SK-N-SH treated with all-trans-retinoic acid at 6 μM for 48 hours (cell line): ENCODE results near the gene LCTL.

Experiments
- ATAC-seq: fragments of 200-7000 bp; cut with Tn5 transposase; 3 replicates; pipeline ENCODE4 v1.9.1; 2020; ENCODE audit warnings: mild to moderate bottlenecking, moderate library complexity
- ARNTL ChIP-seq: fragments of 450-650 bp; formaldehyde crosslinking; IDR thresholded peaks from 2 replicates; pipeline ENCODE4 v1.5.0; 2020; ENCODE audit warnings: low read depth, mild to moderate bottlenecking, moderate library complexity, borderline replicate concordance
- BACH2 ChIP-seq: fragments of 250-450 bp; sonication (Bioruptor Pico); IDR thresholded peaks from 2 replicates; pipeline ENCODE4 v1.9.0; 2021; ENCODE audit warnings: mild to moderate bottlenecking, borderline replicate concordance
- CSDC2 ChIP-seq: fragments of 250-450 bp; sonication (Bioruptor Pico); IDR thresholded peaks from 2 replicates; pipeline ENCODE4 v1.5.0; 2020; ENCODE audit warnings: mild to moderate bottlenecking, moderate library complexity
- ESRRG ChIP-seq: fragments of 250-450 bp; sonication (Bioruptor Pico); IDR thresholded peaks from 2 replicates; pipeline ENCODE4 v1.6.1; 2021; ENCODE audit warnings: mild to moderate bottlenecking
- GLIS3 ChIP-seq: fragments of 250-450 bp; sonication (Bioruptor Pico); IDR thresholded peaks from 2 replicates; pipeline ENCODE4 v1.5.0; 2020; ENCODE audit warnings: mild to moderate bottlenecking, moderate library complexity
- ISL1 ChIP-seq: fragments of 250-450 bp; sonication (Bioruptor Pico); IDR thresholded peaks from 2 replicates; pipeline ENCODE4 v2.1.2; 2022; ENCODE audit warnings: mild to moderate bottlenecking, moderate library complexity
- OSR1 ChIP-seq: fragments of 250-450 bp; sonication (Bioruptor Pico); IDR thresholded peaks from 2 replicates; pipeline ENCODE4 v1.8.0; 2022; ENCODE audit warnings: moderate library complexity, mild to moderate bottlenecking, inconsistent platforms
- PPARA ChIP-seq: fragments of 250-450 bp; sonication (Bioruptor Pico); IDR thresholded peaks from 2 replicates; pipeline ENCODE4 v1.5.0; 2020; ENCODE audit warnings: mild to moderate bottlenecking, borderline replicate concordance
- RARB ChIP-seq: fragments of 250-450 bp; sonication (Bioruptor Pico); IDR thresholded peaks from 2 replicates; pipeline ENCODE4 v1.8.0; 2021; ENCODE audit warnings: mild to moderate bottlenecking, moderate library complexity
- SNAI2 ChIP-seq: fragments of 250-450 bp; sonication (Bioruptor Pico); IDR thresholded peaks from 2 replicates; pipeline ENCODE4 v1.5.0; 2020; ENCODE audit warnings: mild to moderate bottlenecking, moderate library complexity
- TCF4 ChIP-seq: fragments of 250-450 bp; sonication (Bioruptor Pico); IDR thresholded peaks from 2 replicates; pipeline ENCODE4 v1.8.0; 2021; ENCODE audit warnings: mild to moderate bottlenecking, moderate library complexity, borderline replicate concordance
- TOX ChIP-seq: fragments of 250-450 bp; sonication (Bioruptor Pico); IDR thresholded peaks from 2 replicates; pipeline ENCODE4 v1.8.0; 2021; ENCODE audit warnings: mild to moderate bottlenecking, moderate library complexity, borderline replicate concordance
- ZC3H10 ChIP-seq: fragments of 250-450 bp; sonication (Bioruptor Pico); IDR thresholded peaks from 2 replicates; pipeline ENCODE4 v1.5.1; 2021; ENCODE audit warnings: mild to moderate bottlenecking, moderate library complexity
- ZFP3 ChIP-seq: fragments of 250-450 bp; sonication (Bioruptor Pico); IDR thresholded peaks from 2 replicates; pipeline ENCODE4 v1.5.0; 2020; ENCODE audit warnings: mild to moderate bottlenecking, moderate library complexity
- ZFP30 ChIP-seq: fragments of 450-650 bp; formaldehyde crosslinking; IDR thresholded peaks from 2 replicates; pipeline ENCODE4 v1.5.0; 2022; ENCODE audit warnings: mild to moderate bottlenecking, moderate library complexity
- ZNF565 ChIP-seq: fragments of 450-650 bp; formaldehyde crosslinking; conservative IDR thresholded peaks from 2 replicates; pipeline ENCODE4 v1.5.0; 2020; ENCODE audit warnings: low read depth, mild to moderate bottlenecking, moderate library complexity
- ZNF70 ChIP-seq: fragments of 450-650 bp; formaldehyde crosslinking; IDR thresholded peaks from 2 replicates; pipeline ENCODE4 v1.5.0; 2020; ENCODE audit warnings: mild to moderate bottlenecking, moderate library complexity
- ZNF8 ChIP-seq: fragments of 450-650 bp; formaldehyde crosslinking; IDR thresholded peaks from 2 replicates; pipeline ENCODE4 v1.5.0; 2020; ENCODE audit warnings: mild to moderate bottlenecking, moderate library complexity
- TF ChIP-seq, protein P1 (sequence below): fragments of 250-450 bp; sonication (Bioruptor Pico); IDR thresholded peaks from 2 replicates; pipeline ENCODE4 v1.8.0; 2021; ENCODE audit warnings: low read depth, mild to moderate bottlenecking, moderate library complexity, borderline replicate concordance
- TF ChIP-seq, protein P2 (sequence below): fragments of 250-450 bp; sonication (Bioruptor Pico); IDR thresholded peaks from 2 replicates; pipeline ENCODE4 v1.5.0; 2020; ENCODE audit warnings: mild to moderate bottlenecking, moderate library complexity
- TF ChIP-seq, protein P3 (sequence below): fragments of 250-450 bp; sonication (Bioruptor Pico); IDR thresholded peaks from 2 replicates; pipeline ENCODE4 v1.5.1; 2021; ENCODE audit warnings: mild to moderate bottlenecking, moderate library complexity
- TF ChIP-seq, protein P4 (sequence below): fragments of 250-450 bp; sonication (Bioruptor Pico); IDR thresholded peaks from 2 replicates; pipeline ENCODE4 v1.8.0; 2020; ENCODE audit warnings: mild to moderate bottlenecking, moderate library complexity, borderline replicate concordance

LCTL gene

DNA sequence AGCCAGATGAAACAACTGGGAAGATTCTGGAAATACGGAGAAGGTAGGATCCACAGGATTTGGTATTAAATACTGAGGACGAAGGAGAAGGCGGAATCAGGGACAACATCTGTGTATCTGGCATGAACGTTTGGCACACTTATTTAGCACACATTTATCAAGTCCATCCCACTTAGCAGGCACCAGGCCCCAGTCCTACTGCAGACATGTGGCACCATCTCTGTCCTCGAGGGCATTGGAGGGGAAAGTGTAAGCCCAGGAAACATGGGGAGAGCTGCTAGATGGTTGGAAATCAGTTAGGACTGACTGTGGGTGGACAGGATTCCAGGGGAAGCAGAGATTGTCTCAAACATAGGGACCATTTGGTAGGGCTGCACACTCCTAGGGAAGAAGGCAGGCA lies 29.0 kb upstream of the LCTL start (continued):
- TF ChIP-seq, protein P1, sequence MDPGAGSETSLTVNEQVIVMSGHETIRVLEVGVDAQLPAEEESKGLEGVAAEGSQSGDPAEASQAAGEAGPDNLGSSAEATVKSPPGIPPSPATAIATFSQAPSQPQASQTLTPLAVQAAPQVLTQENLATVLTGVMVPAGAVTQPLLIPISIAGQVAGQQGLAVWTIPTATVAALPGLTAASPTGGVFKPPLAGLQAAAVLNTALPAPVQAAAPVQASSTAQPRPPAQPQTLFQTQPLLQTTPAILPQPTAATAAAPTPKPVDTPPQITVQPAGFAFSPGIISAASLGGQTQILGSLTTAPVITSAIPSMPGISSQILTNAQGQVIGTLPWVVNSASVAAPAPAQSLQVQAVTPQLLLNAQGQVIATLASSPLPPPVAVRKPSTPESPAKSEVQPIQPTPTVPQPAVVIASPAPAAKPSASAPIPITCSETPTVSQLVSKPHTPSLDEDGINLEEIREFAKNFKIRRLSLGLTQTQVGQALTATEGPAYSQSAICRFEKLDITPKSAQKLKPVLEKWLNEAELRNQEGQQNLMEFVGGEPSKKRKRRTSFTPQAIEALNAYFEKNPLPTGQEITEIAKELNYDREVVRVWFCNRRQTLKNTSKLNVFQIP (CRISPR knock-in tag) = no peak
- TF ChIP-seq GLIS3 (CRISPR knock-in tag) (no peak), BACH2 (no peak), SNAI2 (CRISPR knock-in tag) (no peak), ISL1 (CRISPR knock-in tag) (no peak), ZNF565 (no peak), ZFP30 (CRISPR knock-in tag) (no peak)

DNA sequence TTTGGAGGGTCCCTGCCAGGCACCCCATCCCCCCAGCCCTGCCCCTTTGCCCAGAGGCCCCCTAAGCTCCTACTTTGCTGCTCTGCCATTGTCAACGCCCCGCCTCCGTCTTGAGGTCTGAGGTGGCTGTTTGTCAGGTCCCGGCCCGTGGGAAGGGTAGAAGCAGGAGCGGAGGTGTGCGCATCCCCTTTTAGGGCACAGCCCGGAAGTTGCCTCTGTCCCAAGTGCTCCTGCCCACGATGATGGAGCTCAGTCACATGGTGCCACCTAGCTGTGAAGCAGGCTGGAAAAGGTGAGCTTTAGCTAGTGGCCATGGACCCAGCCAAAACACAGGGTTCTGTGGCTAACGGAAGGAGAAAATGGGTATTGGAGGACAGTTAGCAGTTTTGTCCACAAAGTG lies 28.5 kb upstream of the LCTL start:
- no peak for ATAC-seq
- TF ChIP-seq CSDC2 = no peak
- TF ChIP-seq, protein P1 (CRISPR knock-in tag) = no peak
- TF ChIP-seq, all 23 proteins: peak for 0

DNA sequence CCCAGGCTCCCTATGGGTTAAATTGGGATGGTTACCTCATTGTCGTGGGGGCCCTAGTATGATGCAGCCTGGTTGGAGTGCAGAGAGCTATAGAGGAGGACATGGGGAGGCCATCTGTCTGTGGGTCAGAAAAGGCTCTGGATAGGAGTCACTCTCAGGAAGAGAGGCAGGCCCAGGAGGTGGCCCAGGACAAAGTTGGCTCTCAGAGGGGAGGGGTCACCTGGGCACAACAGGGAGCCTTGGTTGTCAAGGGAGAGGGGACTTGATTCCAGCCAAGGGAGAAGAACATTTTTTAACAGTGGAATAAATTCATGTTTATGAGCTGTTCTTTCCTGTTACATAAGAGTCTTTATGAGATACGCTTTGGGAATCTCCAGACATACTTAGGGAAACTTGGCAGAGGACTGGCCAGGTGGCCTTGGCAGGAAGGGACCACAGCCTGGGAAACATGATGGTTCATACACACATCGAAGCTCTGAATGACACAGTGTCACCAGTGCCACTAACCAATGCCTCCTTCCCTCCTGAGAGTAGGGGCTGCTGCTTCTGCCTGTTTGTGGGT lies 27.5 kb upstream of the LCTL start:
- ATAC-seq = no peak
- TF ChIP-seq TOX (CRISPR knock-in tag) (no peak), ZFP3 (no peak), SNAI2 (CRISPR knock-in tag) (no peak), RARB (CRISPR knock-in tag) (no peak), BACH2 (no peak), ZNF70 (CRISPR knock-in tag) (no peak), PPARA (CRISPR knock-in tag) (no peak), GLIS3 (CRISPR knock-in tag) (no peak), ZFP30 (CRISPR knock-in tag) (no peak), TCF4 (CRISPR knock-in tag) (no peak)
- TF ChIP-seq, protein P2, sequence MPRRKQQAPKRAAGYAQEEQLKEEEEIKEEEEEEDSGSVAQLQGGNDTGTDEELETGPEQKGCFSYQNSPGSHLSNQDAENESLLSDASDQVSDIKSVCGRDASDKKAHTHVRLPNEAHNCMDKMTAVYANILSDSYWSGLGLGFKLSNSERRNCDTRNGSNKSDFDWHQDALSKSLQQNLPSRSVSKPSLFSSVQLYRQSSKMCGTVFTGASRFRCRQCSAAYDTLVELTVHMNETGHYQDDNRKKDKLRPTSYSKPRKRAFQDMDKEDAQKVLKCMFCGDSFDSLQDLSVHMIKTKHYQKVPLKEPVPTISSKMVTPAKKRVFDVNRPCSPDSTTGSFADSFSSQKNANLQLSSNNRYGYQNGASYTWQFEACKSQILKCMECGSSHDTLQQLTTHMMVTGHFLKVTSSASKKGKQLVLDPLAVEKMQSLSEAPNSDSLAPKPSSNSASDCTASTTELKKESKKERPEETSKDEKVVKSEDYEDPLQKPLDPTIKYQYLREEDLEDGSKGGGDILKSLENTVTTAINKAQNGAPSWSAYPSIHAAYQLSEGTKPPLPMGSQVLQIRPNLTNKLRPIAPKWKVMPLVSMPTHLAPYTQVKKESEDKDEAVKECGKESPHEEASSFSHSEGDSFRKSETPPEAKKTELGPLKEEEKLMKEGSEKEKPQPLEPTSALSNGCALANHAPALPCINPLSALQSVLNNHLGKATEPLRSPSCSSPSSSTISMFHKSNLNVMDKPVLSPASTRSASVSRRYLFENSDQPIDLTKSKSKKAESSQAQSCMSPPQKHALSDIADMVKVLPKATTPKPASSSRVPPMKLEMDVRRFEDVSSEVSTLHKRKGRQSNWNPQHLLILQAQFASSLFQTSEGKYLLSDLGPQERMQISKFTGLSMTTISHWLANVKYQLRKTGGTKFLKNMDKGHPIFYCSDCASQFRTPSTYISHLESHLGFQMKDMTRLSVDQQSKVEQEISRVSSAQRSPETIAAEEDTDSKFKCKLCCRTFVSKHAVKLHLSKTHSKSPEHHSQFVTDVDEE (CRISPR knock-in tag) = no peak
- TF ChIP-seq, protein P1 (CRISPR knock-in tag) = no peak
- TF ChIP-seq, protein P3, sequence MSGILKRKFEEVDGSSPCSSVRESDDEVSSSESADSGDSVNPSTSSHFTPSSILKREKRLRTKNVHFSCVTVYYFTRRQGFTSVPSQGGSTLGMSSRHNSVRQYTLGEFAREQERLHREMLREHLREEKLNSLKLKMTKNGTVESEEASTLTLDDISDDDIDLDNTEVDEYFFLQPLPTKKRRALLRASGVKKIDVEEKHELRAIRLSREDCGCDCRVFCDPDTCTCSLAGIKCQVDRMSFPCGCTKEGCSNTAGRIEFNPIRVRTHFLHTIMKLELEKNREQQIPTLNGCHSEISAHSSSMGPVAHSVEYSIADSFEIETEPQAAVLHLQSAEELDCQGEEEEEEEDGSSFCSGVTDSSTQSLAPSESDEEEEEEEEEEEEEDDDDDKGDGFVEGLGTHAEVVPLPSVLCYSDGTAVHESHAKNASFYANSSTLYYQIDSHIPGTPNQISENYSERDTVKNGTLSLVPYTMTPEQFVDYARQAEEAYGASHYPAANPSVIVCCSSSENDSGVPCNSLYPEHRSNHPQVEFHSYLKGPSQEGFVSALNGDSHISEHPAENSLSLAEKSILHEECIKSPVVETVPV (CRISPR knock-in tag) = no peak

DNA sequence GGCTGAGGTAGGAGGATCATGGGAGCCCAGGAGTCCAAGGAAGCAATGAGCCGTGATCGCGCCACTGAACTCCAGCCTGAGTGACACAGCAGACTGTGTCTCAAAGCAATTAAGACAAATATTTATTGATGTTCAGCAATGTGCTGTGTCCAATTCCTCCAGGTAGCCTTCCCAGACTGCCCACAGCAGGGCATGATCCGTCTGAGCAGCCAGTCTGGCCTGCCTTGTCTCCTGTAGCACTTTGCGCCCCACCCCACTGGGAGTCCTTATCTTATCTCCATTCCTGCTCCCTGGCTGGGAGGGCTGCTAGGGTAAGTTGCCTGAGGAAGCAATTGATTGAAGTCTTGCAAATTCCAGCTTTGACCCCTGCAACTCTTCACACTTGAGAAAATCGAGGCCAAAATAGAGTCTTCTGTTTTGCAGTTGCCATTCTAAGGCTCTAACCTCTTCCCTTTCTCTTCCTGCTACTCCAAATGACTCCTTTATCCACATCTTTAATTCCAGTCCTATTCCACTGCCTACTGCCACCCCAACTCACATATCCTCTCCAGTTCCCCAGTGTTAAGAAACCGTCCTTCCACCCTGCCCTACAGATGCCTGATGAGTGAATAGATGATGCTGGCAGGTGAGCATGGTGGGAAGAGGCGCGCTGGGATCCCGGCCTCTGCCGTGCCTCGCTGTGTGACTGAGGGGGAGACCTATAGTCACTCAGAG lies 26.9 kb upstream of the LCTL start:
- ATAC-seq = no peak
- no peak for TF ChIP-seq BACH2
- TF ChIP-seq OSR1 (CRISPR knock-in tag) = no peak
- no peak for TF ChIP-seq PPARA (CRISPR knock-in tag)
- TF ChIP-seq ZFP3 = no peak
- TF ChIP-seq ZNF8 (CRISPR knock-in tag) = no peak
- no peak for TF ChIP-seq TCF4 (CRISPR knock-in tag)
- no peak for TF ChIP-seq ARNTL
- TF ChIP-seq, protein P4, sequence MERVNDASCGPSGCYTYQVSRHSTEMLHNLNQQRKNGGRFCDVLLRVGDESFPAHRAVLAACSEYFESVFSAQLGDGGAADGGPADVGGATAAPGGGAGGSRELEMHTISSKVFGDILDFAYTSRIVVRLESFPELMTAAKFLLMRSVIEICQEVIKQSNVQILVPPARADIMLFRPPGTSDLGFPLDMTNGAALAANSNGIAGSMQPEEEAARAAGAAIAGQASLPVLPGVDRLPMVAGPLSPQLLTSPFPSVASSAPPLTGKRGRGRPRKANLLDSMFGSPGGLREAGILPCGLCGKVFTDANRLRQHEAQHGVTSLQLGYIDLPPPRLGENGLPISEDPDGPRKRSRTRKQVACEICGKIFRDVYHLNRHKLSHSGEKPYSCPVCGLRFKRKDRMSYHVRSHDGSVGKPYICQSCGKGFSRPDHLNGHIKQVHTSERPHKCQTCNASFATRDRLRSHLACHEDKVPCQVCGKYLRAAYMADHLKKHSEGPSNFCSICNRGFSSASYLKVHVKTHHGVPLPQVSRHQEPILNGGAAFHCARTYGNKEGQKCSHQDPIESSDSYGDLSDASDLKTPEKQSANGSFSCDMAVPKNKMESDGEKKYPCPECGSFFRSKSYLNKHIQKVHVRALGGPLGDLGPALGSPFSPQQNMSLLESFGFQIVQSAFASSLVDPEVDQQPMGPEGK (CRISPR knock-in tag) = no peak
- TF ChIP-seq ZC3H10 = no peak
- TF ChIP-seq RARB (CRISPR knock-in tag) = no peak
- TF ChIP-seq ZFP30 (CRISPR knock-in tag) = no peak
- TF ChIP-seq GLIS3 (CRISPR knock-in tag) = no peak
- TF ChIP-seq, protein P1 (CRISPR knock-in tag) = no peak
- no peak for TF ChIP-seq ESRRG (CRISPR knock-in tag)
